Measurements from ENCODE around the gene UBN2.

GRCh38 chr7:139205843-139206242 is 25.2 kb upstream of the UBN2 start:
- TF ChIP-seq CTCF (IDR thresholded peaks at IDR 0.05) (no peak), POLR2A (IDR thresholded peaks at IDR 0.05) (no peak)

Data from upper lobe of left lung (tissue), 4 donors.